Measurements from ENCODE around the gene ADPRHL1.

Gene ADPRHL1

DNA sequence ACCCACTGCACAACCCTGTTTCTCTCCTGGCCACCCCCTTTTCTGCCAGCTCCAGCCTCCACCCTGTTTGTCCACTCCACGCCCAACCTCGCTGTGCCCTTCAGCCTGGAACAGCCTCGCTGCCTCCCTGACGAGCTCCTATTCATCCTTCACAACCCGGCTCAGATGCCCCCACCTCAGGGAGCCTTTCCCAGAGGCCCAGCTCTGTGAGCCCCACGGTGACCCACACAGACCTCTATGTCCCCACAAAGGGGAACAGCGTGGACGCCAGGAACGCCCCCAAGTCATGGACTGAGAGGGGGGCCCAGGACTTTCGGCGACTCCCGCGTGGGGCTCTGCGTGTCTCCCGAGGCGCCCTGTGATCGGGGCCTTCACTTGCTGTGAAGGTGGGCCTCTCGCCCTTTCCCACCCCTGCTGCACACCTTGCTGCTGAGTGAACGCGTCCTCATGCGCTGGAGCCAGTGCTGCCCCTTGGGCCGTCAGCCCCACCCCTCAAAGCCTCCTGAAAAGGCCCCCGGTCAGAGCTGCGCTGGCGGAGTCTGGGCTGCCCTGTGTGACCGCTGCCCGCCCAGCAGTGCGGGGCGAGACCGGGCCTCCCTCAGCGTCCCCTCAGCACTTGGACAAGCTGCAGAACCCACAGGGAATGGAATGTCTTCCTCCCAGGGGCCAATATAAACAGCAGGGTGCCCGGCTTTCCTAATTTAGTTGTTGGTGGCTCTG, 40.0 kb downstream of the ADPRHL1 start:
- DNase-seq = no peak

DNA sequence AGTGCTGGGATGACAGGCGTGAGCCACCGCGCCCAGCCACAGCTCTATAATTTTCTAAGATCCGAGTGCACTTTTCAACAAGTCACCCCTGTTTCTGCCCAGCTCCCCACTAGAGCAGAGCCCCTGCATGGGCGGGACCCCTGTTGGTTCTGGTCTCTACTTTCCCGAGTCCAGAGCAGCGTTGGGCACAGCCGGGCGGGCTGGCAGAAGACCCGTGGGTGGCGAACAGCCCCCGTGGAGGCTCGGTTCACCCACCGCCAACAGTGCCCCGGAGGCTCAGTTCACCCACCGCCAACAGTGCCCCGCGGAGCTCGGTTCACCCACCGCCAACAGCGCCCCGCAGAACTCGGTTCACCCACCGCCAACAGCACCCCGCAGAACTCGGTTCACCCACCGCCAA, 40.8 kb downstream of the ADPRHL1 start:
- DNase-seq = no peak

DNA sequence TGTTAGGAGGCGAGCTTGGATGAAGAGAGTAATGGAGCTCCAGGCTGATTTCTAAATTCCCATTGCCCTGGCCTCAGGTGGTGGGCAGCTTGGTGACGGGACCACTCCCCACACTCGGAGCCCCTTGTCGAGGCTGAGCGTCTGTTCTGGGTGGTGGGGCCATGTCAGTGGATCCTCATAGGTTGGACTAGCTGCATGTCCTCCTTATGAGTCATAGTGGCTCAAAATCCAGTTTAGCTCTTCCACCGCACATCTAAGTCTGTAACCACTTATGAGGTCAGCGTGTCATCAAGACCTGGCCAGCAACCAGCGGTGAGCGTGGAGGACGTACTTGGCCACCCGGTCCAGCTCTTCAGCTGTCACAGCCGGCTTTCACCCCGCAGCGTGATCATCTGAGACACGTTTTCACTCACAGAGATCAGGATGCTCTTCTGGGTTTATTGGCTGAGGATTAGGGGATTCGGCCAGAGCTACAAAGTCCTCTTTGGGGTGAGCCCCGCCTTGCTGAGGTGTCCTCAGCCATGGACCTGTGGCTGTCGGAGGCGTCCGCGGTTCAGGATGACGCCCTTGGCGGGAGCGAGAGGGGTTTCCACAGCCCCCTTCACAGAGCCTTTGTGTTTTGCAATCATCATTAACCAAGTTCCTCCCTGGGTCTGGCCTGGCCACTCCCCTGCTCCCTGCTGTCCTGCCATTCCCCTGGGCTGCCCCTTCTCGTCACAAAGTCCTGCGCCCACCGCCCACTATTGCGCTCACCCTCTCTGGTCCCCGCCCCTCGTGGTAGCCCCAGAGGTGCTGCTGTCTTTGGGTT, 41.9 kb downstream of the ADPRHL1 start:
- DNase-seq = peak; percentile 88

DNA sequence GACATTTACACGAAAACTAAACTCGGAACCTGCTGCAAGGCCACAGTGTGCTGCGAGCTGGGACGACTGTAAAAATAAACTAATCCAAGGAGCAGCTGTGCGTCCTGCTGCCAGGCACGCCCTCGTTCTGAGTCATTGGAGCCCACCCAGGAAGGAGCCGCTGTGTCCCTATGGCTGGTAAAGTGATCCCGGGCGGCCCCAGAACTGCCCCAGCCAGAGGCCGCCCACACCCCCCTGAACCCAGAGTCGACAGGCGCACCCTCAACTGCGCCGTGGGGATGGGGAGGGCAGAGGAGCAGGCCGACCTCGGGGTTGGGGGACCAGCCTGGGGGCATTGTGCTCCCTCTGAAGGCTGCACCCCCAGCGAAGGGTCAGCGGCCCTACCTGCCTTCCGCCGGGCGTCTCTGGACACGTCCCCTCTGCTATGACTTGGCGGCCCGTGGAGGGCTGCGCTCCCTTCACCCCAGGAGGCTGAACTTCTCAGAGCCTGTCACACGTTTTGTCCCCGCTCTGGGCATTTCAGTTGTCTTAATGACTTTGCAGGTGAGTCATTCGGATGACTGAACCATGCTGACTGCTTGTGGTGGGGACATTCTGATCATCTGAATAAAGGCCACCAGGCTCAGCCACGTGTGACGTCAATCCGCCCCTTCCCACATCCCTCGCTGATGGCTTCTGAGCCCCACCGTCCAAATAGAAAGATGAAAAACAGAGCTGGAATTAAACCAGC, 42.7 kb downstream of the ADPRHL1 start:
- DNase-seq = peak; percentile 65

DNA sequence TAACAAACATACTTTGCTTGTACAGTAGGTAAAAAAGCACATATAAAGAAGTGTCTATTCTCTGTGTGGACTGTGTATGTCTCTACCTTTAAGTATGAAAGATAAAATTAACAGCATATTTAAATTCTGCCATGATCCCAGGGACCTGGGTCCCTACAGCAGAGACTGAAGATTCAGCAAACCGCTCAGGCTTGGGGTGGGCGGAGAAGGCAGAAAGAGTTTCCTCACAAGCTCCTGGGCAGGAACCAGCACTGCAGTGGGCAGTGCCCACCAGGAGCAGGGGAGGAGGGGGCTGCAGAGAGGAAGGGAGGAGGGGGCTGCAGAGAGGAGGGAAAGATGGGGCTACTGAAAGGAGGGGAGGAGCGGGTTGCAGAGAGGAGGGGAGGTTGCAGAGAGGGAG, 44.7 kb downstream of the ADPRHL1 start:
- no peak for DNase-seq

DNA sequence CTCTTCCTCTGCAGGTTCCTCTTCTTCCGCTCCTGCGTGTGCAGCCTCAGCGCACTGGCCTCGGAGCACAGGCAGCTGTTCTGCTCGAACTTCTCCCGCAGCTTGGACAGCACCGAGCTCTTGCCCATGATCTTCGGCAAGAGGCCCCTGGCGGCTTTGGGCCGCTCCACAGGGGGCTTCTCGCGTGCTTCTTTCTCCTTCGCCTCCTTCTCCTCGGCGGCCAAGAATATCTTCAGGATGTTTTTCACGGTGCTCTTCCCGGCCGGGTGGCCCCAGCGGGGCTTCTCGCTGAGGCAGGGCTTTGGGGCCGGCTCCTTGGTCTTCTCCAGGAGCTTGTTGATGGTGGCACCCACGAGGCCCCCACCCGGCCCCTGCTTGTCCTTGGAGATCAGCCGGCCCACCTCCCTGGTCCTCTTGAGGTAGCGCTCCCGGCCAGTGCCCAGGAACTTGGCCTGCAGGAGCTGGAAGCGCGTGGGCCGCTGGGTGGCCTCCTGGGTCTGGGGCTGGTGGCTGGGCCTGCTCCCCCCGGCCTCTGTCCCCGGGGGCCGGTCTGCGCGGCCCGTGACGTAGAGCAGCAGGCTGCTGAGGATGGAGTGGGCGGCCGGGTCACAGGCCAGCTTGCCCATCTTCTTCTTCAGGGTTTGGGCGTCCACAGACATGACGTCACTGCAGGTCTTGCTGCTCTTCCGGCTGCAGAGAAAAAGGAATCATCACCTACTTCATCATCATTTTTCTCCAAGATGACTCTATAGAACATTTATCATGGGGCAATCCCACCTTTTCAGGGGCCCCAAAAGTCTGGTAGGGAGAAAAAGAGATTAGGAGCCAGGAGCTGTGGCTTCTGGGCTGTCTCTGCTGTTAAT, 45.5 kb downstream of the ADPRHL1 start:
- no peak for DNase-seq

DNA sequence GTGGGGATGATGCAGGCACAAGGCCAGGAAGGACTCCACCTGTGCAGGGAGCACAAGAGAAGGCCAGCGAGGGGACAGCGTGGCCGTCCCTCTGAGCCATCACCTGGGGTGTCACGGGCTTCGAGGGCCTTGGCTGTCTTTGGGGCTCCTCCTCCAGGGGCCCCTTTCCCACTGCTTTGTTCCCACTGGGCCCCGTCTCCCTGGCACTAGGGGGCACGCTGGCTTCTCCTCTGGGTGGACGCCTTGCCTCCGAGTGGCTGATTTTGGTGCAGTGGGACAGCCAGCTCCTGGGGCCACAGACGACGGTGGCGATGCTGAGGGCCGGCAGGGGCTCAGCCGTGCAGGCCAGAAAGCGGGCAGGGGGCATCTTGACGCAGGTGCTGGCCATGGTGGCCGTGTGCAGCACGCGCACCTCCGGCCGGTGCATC, 46.2 kb downstream of the ADPRHL1 start:
- DNase-seq = no peak

DNA sequence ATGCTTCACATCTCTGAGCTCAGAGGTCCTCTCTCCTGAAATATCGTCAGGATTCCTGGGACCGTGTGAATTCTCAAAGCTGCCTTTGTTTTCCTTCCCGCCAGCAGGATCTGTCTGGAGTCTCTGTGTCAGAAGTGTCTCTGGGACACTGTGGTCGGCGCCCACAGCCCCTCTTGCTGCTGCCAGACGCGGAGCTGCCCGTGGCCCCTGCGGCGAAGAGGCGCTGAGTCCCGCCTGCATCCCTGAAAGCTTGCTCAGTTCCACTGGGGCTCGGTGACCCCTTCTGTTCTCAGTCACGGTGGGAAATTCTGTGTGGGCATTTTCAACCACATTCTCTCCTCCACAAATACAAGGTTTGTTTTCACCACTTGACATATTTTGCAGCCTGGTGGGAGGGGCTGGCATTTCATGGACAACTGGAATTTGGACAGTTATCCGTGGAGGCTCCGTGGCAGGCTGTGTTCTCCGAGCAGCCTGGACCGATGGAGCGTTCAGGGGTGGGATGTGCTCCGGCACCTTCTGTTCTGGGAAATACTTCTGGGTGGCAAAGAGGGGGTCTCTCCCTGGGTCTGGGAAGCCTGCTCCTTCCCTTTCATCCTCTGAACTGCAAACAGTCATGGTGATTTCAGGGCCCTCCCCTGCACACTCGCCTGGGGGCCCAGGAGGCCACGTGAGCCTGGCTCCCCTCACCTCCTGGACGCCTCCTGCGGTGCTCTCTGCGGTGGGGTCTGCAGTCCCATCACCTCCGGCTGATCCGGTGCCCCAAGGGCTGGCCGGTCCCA, 46.8 kb downstream of the ADPRHL1 start:
- no peak for DNase-seq

DNA sequence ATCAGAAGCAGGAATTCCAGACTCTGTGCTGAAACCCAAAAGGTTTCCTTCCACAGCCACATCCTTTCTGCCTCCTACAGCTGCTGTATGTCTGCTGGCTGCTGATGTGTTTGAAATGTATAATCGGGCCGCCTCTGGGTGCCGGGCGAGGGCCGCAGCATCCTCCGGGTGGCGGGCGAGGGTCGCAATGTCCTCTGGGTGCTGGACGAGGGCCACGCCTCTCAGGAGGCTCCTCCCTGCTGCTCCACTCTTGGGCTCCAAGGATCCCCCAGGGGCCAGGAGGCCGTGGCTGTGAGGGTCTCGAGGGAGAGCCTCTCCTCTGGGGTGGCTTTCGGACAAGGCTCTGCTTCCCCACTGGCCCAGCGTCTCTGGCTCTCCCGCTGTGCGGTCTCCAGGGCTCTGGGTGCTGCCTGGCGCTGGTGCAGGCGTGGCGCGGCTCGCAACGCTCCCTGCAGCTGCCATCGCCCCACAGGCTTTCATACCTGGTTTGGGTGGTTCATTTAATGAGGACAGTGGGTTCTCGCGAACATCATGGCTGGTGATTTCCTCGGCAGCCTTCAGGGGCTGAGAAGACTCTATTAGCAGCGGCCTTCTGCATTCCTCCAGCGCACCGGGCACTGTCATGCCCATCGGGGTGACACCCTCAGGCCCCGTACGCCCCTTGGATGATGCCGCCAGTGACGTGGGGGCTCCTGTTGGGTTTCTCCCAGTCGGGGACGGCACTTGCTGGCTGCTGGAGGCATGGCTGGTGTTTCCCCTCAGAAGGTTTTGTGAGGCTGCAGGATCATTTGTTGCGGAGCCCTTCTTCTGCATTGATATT, 47.6 kb downstream of the ADPRHL1 start:
- no peak for DNase-seq

DNA sequence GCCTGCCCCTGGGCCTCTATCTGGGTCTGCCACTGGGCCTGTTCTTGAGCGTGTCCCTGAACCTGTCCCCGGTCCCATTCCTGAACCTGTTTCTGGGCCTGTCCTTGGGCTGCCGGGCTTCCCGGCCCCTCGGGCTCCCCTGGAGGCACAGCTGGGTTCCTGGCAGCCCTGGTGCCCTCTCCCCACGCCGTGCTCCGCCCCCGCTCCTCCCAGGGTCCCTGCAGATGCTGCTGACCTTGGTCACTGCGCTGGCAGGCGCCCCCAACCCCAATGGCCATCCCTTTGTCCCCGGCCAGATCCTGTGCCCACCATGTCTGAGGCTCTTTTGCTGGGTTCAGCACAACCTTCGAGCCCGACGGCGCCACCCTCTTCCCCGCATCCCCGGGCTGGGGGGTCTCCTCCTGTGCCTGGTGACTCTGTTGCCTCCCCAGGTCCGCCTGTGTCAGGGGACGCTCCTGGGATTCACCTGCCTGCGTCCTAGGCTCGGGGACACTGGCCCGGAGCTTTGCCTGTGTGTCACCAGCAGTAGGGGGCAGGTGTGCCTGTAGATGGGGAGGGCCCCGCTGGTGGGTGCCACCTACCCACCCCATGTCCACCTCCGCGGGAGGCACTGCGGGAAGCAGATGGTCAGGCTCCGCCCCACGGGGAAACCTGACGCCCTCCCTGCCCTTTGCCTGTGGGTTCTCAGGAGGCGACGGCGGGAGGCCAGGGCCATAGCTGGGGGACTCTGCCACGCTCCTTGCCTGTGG, 48.4 kb downstream of the ADPRHL1 start:
- no peak for DNase-seq

DNA sequence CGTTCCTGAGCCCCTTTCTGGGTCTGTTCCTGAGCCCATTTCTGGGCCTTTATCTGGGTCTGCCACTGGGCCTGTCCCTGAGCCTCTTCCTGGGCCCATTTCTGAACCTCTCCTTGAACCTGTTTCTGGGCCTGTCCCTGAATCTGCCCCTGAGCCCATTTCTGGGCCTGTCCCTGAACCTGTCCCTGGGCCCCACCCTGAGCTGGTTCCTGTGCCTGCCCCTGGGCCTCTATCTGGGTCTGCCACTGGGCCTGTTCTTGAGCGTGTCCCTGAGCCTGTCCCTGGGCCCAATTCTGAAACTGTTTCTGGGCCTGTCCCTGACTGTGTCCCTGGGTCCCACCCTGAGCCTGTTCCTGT, 48.9 kb downstream of the ADPRHL1 start:
- no peak for DNase-seq

DNA sequence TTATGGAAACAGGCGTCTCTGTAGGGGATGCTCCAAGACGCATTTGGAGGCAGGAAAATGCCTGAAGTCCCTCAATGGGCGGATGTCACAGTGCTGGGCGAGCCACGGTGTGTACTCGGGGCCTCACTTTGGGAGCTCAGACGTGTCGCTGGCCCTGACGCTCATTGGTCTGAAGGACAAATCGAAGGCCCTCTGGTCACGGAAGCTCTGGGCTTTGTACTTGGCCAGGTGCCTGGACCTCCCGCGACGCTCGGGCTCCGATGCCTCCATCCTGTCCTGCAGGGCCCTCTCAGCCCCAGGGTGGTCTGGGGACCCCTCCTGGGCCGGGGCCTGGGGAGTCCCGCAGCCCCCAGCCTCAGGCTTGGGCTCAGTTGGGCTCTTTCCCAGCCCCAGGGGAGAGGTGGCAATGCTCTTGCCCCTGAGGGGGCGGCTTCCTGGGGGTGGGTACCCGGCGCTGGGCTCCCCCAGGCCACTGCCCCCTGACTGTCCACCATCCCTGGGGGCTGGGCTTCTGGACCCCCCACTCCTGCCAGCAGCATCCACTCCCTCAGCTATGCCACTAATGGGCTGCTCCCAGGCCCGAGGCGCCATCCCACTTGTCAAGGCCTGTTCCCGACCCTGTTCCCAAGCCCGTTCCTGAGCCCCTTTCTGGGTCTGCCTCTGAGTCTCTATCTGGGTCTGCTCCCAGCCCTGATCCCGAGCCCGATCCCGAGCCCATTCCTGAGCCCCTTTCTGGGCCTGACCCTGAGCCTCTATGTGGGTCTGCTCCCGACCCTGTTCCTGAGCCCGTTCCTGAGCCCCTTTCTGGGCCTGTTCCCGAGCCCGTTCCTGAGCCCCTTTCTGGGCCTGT, 49.8 kb downstream of the ADPRHL1 start:
- DNase-seq = no peak

DNA sequence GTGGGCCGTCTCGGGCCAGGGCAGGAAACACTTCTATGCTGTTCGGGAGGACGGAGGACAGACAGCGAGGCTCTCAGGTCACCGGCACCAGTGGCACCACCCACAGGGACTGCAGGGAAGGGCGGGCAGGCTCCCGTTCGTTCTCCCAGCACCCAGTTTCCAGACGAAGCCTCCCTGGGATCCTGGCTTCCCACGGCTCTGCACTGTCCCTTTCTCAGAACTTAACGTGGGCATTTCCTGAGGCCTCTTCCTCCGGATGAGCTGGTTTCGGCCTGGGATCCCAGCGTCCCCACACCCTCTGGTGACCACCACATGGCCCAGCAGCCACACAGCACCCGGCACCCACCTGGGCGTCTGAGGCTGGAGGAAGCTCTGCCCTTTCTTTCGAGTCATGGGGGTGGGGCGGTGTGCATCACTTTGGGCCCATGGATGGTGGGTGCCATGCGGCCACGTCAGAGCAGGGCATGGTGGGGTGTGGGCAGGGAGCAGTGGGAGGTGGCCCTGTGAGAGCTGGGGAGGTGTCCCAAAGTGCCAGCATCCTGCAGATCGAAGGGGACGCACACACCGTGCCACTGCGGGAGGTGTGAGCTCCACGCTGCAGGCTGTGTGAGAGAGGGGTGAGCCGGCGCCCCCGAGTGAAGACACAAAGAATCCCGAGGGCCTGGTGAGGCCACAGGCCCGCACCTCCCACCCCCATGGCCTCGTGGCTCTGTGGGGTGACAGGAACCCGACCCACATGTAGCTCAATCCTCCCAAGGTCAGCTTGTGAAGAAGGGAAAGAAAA, 50.6 kb downstream of the ADPRHL1 start:
- DNase-seq = no peak

DNA sequence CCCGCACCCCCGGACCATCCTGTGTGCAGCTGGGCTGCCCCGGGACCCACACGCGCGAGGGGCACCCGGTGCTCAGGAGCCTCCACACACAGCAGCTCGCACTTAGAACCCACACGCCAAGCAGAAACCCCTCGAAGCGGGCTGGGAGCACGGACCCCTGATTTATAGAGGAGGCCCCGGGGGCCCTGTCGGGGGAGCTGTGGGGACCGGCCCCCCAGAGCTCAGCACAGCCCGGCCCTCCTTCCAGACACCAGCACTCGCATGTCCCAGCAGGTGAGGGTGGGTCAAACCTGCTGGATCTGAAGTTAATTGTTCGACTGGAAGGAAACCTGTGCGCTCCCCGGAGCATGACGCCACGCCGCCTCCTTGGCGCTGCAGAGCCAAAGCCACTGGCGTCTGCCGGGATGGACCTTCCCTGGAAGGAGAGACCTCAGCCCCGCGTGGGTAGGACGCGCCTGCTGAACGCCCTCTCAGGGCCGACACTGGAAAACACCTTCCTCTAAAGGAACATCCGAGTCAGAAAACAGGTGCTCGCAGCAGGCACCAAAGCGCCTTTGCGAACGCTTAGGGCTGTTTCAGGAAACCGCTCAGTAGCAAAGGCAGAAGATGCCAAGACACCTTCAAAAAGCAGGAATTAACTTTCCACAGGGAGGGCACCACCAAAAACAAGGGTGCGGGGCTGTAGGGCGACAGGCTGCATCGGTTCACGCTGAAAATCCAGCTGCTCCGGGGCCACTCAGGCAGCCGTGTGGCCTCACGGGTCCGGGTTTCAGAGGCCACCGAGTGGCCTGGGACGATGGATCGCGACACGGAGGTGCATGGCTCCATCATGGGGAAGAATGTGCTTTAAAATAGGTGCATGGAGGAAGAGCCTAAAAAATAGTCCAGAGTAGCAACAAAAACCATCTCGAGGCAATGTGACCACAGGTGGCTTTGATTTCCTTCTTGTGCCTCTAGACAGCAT, 51.6 kb downstream of the ADPRHL1 start:
- DNase-seq = no peak

DNA sequence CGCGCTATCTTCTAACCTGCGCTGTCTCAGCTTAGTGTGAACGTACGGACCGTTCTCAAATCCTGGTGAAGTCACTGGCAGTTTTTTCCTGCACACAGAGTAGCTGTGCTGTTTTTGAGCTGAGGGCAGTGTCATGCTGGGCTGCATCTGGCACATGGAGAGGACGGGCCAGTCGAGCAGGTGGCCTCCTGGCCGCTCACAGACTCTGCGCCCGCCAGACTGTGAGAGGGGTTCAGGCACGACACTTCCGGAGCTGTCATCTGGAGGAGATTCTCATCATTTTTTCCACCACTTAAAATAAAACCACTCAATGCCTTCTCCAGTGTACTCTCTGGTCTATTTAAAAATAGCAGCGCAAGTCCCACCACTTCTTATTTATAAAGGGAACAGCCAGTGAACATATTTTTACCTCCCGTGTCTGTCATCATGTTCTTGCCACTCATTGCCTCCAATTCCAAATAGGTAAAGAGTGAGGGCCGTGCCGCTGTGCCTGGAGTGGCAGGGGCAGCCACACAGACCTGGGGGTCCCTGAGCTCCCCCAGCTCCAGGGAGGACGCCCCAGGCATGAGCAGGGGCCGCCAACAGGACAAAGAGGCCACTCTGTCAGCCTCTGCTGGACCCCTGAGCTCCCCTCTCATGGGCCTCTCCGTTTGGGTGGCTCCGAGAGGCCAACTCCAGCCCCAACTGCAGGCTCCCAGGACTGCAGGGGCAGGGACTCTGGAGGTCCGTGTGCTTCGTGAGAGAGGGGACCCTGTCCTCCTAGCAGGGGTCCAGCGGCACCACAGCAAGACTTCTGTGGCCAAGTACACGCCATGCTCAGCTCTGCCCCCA, 52.5 kb downstream of the ADPRHL1 start:
- DNase-seq = no peak

DNA sequence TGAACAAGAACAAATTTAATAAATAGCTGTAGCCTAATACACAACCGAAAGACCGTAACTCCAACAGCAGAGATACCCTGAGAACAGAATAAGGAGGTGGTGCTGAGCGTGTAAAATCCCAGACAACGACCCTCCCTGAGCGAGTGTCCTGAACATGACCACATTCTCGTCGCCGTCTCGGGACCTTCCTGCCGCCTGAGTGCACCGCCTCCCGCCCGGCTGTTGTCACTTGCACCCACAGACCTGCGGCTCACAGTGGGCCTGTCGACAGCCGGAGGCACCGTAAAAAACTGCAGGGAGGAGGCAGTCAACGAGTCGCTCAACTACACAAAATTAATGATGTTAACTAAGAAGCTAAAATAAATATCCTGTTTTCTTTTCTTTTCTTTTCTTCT, 53.5 kb downstream of the ADPRHL1 start:
- DNase-seq = no peak
